GM10266 (cell line): ENCODE results near the gene FAM174B.

ENCODE experiments used
- DNase-seq: peaks from one replicate; pipeline ENCODE4 v3.0.0; 2012; ENCODE audit errors: extremely low spot score
- CTCF ChIP-seq: IDR thresholded peaks from 2 replicates; pipeline ENCODE4 v1.5.1; 2012; ENCODE audit warnings: mild to moderate bottlenecking, low read depth; ENCODE audit not compliant: control insufficient read depth, insufficient read depth; ENCODE audit errors: missing control alignments

FAM174B gene

GRCh38 chr15:92606126-92606835, 49.3 kb downstream of the FAM174B start:
- DNase-seq = no peak

GRCh38 chr15:92605225-92605944, 50.2 kb downstream of the FAM174B start:
- TF ChIP-seq CTCF = no peak
- DNase-seq = no peak

More at GRCh38 chr15:92606126-92606835, 49.3 kb downstream of the FAM174B start:
- no peak for TF ChIP-seq CTCF

GRCh38 chr15:92603743-92604470, 51.7 kb downstream of the FAM174B start:
- no peak for DNase-seq
- TF ChIP-seq CTCF = no peak

GRCh38 chr15:92603278-92603677, 52.3 kb downstream of the FAM174B start:
- TF ChIP-seq CTCF = no peak
- no peak for DNase-seq

- no peak for TF ChIP-seq CTCF
- no peak for DNase-seq
Measured at GRCh38 chr15:92602267-92602593, 53.3 kb downstream of the FAM174B start.

GRCh38 chr15:92601592-92602266, 53.8 kb downstream of the FAM174B start:
- TF ChIP-seq CTCF = no peak
- DNase-seq = no peak
